AG04450 (cell line): Measurements from ENCODE around the gene CUTC. TPM values are rescaled to one million over a fixed set of nuclear protein-coding genes. Genes with fewer than 3 reads are reported as not detected.

Experiments
- CTCF ChIA-PET: fragments of 300-600, 350-600 bp; formaldehyde crosslinking; extraction: SDS; loops from one replicate; lab custom pipeline; 2022; ENCODE audit warnings: antibody characterized with exemption, inconsistent platforms; lab: Charles Lee
- POLR2A ChIA-PET: fragments of 350-600 bp; formaldehyde crosslinking; extraction: SDS; loops from one replicate; lab custom pipeline; 2021; ENCODE audit warnings: antibody characterized with exemption, inconsistent platforms; lab: Yijun Ruan, JAX
- DNase-seq: peaks from one replicate; pipeline ENCODE4 v3.0.0-alpha.2; 2011; ENCODE audit warnings: low read depth, low spot score
- H3K27ac ChIP-seq: one replicate; pipeline ENCODE4 v1.5.1; 2012; ENCODE audit warnings: low read depth, low read length, control low read depth
- H3K27me3 ChIP-seq: one replicate; pipeline ENCODE4 v1.6.0; 2012; ENCODE audit warnings: low read length; ENCODE audit not compliant: control insufficient read depth, insufficient read depth
- H3K4me3 ChIP-seq: 2 replicates; pipeline ENCODE4 v1.5.1; 2011; ENCODE audit warnings: mild to moderate bottlenecking, low read depth, low read length, control low read depth
- H3K9me3 ChIP-seq: 2 replicates; pipeline ENCODE4 v1.5.1; 2012; ENCODE audit warnings: low read length; ENCODE audit not compliant: control insufficient read depth, insufficient read depth
- CTCF ChIP-seq: IDR thresholded peaks from 2 replicates; pipeline ENCODE4 v1.5.1; 2011; ENCODE audit warnings: low read depth, low read length, control low read depth, inconsistent platforms
- polyA minus RNA-seq: library from RNA; depleted of rRNA, polyadenylated mRNA; stranded (reverse); fragments of >200 nt; gene quantifications from 2 replicates; pipeline ENCODE4 v1.2.3, GENCODE V29; 2011; rRNA and poly(A)+ RNA removed
- polyA plus RNA-seq: library from polyadenylated mRNA; depleted of rRNA; stranded (reverse); fragments of >200 nt; gene quantifications from 2 replicates; pipeline ENCODE4 v1.2.3, GENCODE V29; 2011; rRNA removed

Gene CUTC, protein sequence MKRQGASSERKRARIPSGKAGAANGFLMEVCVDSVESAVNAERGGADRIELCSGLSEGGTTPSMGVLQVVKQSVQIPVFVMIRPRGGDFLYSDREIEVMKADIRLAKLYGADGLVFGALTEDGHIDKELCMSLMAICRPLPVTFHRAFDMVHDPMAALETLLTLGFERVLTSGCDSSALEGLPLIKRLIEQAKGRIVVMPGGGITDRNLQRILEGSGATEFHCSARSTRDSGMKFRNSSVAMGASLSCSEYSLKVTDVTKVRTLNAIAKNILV
- polyA plus RNA-seq (13.9 and 18.0 TPM in 2 replicates), polyA minus RNA-seq (7.7 and 8.1 TPM in 2 replicates)

DNA sequence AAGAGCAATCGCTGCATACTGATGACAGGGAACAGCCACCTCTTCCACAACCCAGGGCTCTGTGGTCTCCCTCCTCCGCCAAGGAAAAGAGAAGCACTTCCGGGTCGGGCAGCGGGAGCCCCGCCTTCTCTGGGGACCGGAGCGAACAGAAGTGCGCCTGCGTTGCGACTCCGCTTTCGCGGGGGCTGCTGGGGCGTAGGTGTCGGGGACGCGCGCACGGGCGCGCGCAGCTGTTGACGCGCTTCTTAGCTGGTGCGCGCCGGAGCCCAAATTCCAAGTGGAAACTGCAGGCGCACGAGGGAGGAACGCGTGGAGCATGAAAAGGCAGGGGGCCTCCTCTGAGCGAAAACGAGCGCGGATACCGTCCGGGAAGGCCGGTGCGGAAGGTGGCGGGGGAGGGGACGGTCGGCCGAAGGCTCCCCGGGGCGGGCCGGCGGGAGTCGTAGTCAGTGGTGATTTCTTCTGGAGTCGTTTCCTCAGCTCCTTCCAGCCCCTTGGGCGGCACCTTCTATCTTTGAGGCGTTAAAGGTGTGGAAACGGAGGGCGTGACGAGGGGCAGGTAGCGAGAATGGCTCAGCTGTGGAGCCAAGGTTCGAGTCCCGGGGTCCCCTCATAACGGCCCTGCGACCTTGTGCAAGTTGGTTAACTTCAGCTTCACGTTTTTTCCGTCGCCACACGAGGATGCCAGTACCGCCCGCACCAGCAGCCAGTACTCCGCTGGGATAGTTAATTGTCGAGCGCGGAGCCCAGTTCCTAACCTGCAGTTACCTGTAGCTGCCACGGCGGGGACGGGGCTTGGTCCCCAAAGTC is at the start of gene CUTC, which contains the start of gene COX15:
Gene CUTC, plus strand, starts transcription at position 202 of the 810 bp plus-strand sequence. Its CDS starts 115 bp downstream, at position 317.
Gene COX15, minus strand, starts transcription at position 95 of the 810 bp plus-strand sequence. Its CDS starts 78 bp downstream, at position 17.
- POLR2A ChIA-PET = interaction anchor here (0.7 to 1.8 kb wide), 12 partner anchors 9 to 777 kb away, joined by 3 to 14 read pairs (median 4); partner anchors contain the start of genes ENTPD7 and SLC25A28
- Histone ChIP-seq H3K4me3 (peak within 1 kb of the TSS; percentile 98), H3K27me3 (no peaks in the 10 kb centered on the region), H3K9me3 (no peaks in the 10 kb centered on the region; the same call in 1 of the 2 replicates), H3K27ac (peak within 1 kb of the TSS; percentile 91)
- CTCF ChIA-PET = interaction anchor here (0.7 to 3.4 kb wide), 8 partner anchors 9 to 492 kb away, joined by 3 to 20 read pairs (median 5); no protein-coding TSS in a partner anchor
- peak; percentile 34; the same call in 1 of the 2 replicates for TF ChIP-seq CTCF
- peak; percentile 93 for DNase-seq

DNA sequence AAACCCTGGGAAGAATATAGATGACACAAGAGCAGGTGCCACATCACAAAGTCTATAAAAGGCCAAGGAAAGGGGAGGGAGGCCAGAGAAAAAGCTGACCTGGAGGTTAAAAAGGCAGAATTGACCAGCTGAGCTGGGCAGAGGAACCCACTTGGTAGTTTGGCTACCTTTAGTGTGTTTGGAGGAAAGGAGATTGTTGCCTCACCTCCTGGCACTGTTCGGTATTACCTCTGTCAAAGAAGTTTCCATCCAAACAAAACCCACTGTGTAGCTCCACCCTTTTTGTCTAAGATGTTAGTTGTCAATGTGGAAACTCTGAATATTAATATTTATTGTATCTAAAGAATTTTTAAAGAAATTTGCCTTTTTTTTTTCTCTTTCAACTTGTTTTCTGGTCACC is 49.3 kb upstream of the CUTC start:
- ChIA-PET POLR2A (no interaction called here), CTCF (no interaction called here)
- Histone ChIP-seq H3K27ac (no peak overlapping the region), H3K4me3 (no peak overlapping the region), H3K27me3 (no peaks in the 10 kb centered on the region), H3K9me3 (no peaks in the 10 kb centered on the region)
- no peak; the same call in 1 of the 2 replicates for TF ChIP-seq CTCF
- DNase-seq = no peak

DNA sequence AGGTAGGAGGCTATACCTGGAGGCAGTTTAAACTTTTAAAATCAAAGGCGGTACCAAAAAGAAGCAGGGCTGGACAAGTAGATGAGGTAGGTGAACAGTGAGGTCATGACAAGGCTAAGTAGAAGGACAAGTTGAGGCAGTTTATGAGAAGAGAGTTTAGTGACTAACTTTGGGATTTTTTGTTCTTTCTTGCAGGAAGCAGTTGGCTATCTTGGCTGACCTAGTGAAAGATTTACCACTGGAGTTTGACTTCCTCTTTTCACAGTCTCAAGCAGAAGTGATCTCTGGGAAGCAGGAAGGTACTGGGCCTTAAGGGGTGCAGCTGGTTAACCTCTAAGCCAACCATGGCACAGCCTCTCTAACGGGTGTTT is 46.5 kb upstream of the CUTC start:
- TF ChIP-seq CTCF = no peak
- Histone ChIP-seq H3K4me3 (no peak overlapping the region), H3K9me3 (no peaks in the 10 kb centered on the region), H3K27ac (no peak overlapping the region), H3K27me3 (no peaks in the 10 kb centered on the region)
- CTCF ChIA-PET = no interaction called here
- no peak for DNase-seq
- POLR2A ChIA-PET = no interaction called here

DNA sequence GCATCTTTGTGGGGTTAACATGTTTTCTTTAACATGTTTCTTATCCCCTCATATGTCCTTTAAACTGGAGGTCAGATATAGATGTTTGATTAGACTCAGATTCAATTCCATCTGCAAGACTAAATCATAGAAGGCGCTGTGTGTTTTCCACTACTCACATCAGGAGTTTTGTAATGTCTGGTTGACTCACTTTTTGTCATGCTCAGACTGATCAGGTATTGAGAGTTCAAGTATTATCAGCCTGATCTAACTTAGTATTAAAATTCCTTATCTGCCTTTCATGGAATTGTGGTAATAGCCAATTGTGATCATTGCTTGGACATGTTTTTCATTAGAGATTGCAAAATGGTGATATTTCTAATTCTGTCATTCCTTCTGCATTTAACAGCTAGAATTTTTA is 42.6 kb upstream of the CUTC start:
- Histone ChIP-seq H3K4me3 (no peak overlapping the region), H3K27ac (no peak overlapping the region)

More for the DNA sequence above, 42.6 kb upstream of the CUTC start:
- DNase-seq = no peak
- TF ChIP-seq CTCF = no peak
- H3K9me3 ChIP-seq = no peaks in the 10 kb centered on the region
- no peaks in the 10 kb centered on the region for H3K27me3 ChIP-seq
- CTCF ChIA-PET = no interaction called here
- POLR2A ChIA-PET = no interaction called here
